HepG2 (cell line): Measurements from ENCODE around the gene WNT6. TPM values are rescaled to one million over a fixed set of nuclear protein-coding genes. Genes with fewer than 3 reads are reported as not detected.

Source experiments
- ATAC-seq: fragments of 200-7000 bp; cut with Tn5 transposase; 3 replicates; pipeline ENCODE4 v1.9.1; 2020; ENCODE audit warnings: mild to moderate bottlenecking, moderate library complexity
- BruUV-seq: library from RNA; stranded (reverse); fragments of 400-500 nt; replicated peaks from 2 replicates; lab custom pipeline; 2021; lab: Mats Ljungman, UMichigan
- CTCF ChIA-PET: fragments of 300-600 bp; formaldehyde crosslinking; extraction: SDS; loops from one replicate; lab custom pipeline; 2021; ENCODE audit warnings: low total read pairs, inconsistent platforms, low intra/inter-chr PET ratio; lab: Yijun Ruan, JAX
- POLR2A ChIA-PET: fragments of 350-600 bp; sonication (Branson Sonifier 250); formaldehyde crosslinking; loops from one replicate; lab custom pipeline; 2020; ENCODE audit warnings: antibody characterized with exemption, inconsistent platforms; lab: Yijun Ruan, JAX
- DNase-seq: peaks from one replicate; pipeline ENCODE4 v3.0.0-alpha.2; 2015; ENCODE audit warnings: low spot score
- FAIRE-seq: peaks from 3 replicates; lab custom pipeline; 2011; peaks lifted over from hg19 to GRCh38; lab: Jason Lieb, UNC
- H2AFZ ChIP-seq: one replicate; pipeline ENCODE4 v1.6.1; 2011; ENCODE audit warnings: low read length, inconsistent platforms
- H3K27ac ChIP-seq: fragments of 300-600 bp; 3 replicates; pipeline ENCODE4 v1.8.0; 2011; ENCODE audit warnings: mixed run types, mild to moderate bottlenecking, mixed read lengths, low read length, inconsistent platforms; ENCODE audit not compliant: insufficient read depth; ENCODE audit errors: extremely low read length
- H3K27me3 ChIP-seq, 2 experiments: fragments of 200-600 bp in 1 of 2; 2 replicates in 1 of 2; 3 replicates in 1 of 2; pipeline versions ENCODE4 v1.6.0 to v1.8.0; 2011; ENCODE audit warnings: low read length in 2 of 2, mild to moderate bottlenecking in 2 of 2, moderate library complexity in 2 of 2, inconsistent platforms in 1 of 2; ENCODE audit not compliant: insufficient read depth in 2 of 2, control insufficient read depth in 1 of 2
- H3K36me3 ChIP-seq, 2 experiments: fragments of 200-600 bp in 1 of 2; replicated peaks in 1 of 2; 2 replicates in 1 of 2; 3 replicates in 1 of 2; pipeline versions ENCODE4 v1.5.1 to v1.8.0; 2011; ENCODE audit warnings: low read length in 2 of 2, inconsistent platforms in 1 of 2; ENCODE audit not compliant: insufficient read depth in 2 of 2, control insufficient read depth in 1 of 2
- H3K4me1 ChIP-seq: 2 replicates; pipeline ENCODE4 v1.5.1; 2012; ENCODE audit warnings: low read length, inconsistent platforms; ENCODE audit not compliant: insufficient read depth
- H3K4me2 ChIP-seq: 2 replicates; pipeline ENCODE4 v1.6.0; 2011; ENCODE audit warnings: low read depth, low read length, inconsistent platforms
- H3K4me3 ChIP-seq, 3 experiments: fragments of 200-600 bp in 1 of 3; sonication (generic), shearing (Covaris generic) in 1 of 3; replicated peaks in 1 of 3; 2 replicates each; pipeline ENCODE4 v1.5.1; 2011 to 2016; ENCODE audit warnings: low read length in 3 of 3, inconsistent platforms in 2 of 3, low read depth in 2 of 3, mild to moderate bottlenecking in 2 of 3, control low read depth in 1 of 3, mixed read lengths in 1 of 3; ENCODE audit not compliant: insufficient read depth in 1 of 3
- H3K79me2 ChIP-seq: one replicate; pipeline ENCODE4 v1.6.1; 2011; ENCODE audit warnings: low read length, inconsistent platforms; ENCODE audit not compliant: insufficient read depth
- H3K9ac ChIP-seq: 2 replicates; pipeline ENCODE4 v1.6.0; 2011; ENCODE audit warnings: mild to moderate bottlenecking, low read depth, low read length, inconsistent platforms; ENCODE audit not compliant: insufficient read depth
- H3K9me3 ChIP-seq: 2 replicates; pipeline ENCODE4 v1.5.1; 2012; ENCODE audit warnings: mild to moderate bottlenecking, low read length
- H4K20me1 ChIP-seq: 2 replicates; pipeline ENCODE4 v1.6.0; 2011; ENCODE audit warnings: inconsistent platforms, mild to moderate bottlenecking, low read length, moderate library complexity; ENCODE audit not compliant: insufficient read depth
- CAMTA2 ChIP-seq: sonication (generic); formaldehyde crosslinking; IDR thresholded peaks from 2 replicates; pipeline ENCODE4 v1.4.0; 2020; ENCODE audit warnings: mild to moderate bottlenecking, missing genetic modification reagents, borderline replicate concordance
- HMG20B ChIP-seq: conservative IDR thresholded peaks from 2 replicates; pipeline ENCODE4 v1.6.1; 2016; ENCODE audit warnings: missing genetic modification reagents, missing compliant biosample characterization
- MBNL3 ChIP-seq: fragments of 250-450 bp; sonication (Bioruptor Pico); conservative IDR thresholded peaks from 2 replicates; pipeline ENCODE4 v1.8.0; 2022; ENCODE audit warnings: mild to moderate bottlenecking, inconsistent platforms
- MXD4 ChIP-seq: IDR thresholded peaks from 2 replicates; pipeline ENCODE4 v1.6.1; 2016; ENCODE audit warnings: mild to moderate bottlenecking, missing biosample characterization, missing genetic modification reagents
- NFIB ChIP-seq: sonication (generic); formaldehyde crosslinking; IDR thresholded peaks from 2 replicates; pipeline ENCODE4 v1.9.0; 2021; ENCODE audit warnings: missing genetic modification reagents, mild to moderate bottlenecking, borderline replicate concordance
- NFRKB ChIP-seq: fragments of 450-650 bp; IDR thresholded peaks from 2 replicates; pipeline ENCODE4 v1.6.1; 2017
- PHF20 ChIP-seq: sonication (generic); formaldehyde crosslinking; IDR thresholded peaks from 2 replicates; pipeline ENCODE4 v1.5.0; 2020; ENCODE audit warnings: mild to moderate bottlenecking, missing genetic modification reagents
- RFX3 ChIP-seq: IDR thresholded peaks from 2 replicates; pipeline ENCODE4 v1.6.1; 2016; ENCODE audit warnings: missing biosample characterization, missing genetic modification reagents
- ZMYM3 ChIP-seq: sonication (generic); formaldehyde crosslinking; IDR thresholded peaks from 2 replicates; pipeline ENCODE4 v1.5.1; 2020; ENCODE audit warnings: mild to moderate bottlenecking, missing genetic modification reagents
- WGBS: methylation state at CpG from one replicate; pipeline ENCODE4 v1.1.6; 2017; ENCODE audit warnings: low lambda C conversion rate; 5-methylcytosine and 5-hydroxymethylcytosine counted together
- in situ Hi-C: cut with HindIII; loops from 2 replicates; pipeline ENCODE4 v1.10.0; 2017; ENCODE audit warnings: low pct_unique_long_range_greater_than_20kb; ENCODE audit not compliant: extremely low pct_ligation_motif_present
- intact Hi-C: fragments of 100-400 bp; cut with micrococcal nuclease; formaldehyde crosslinking; loops from one replicate; pipeline ENCODE4 v1.10.0; 2022; ENCODE audit not compliant: unreplicated experiment
- polyA plus RNA-seq, 8 experiments: library from polyadenylated mRNA; depleted of rRNA in 3 of 8; stranded (reverse) in 7 of 8; unstranded in 1 of 8; fragments of >200 nt; fragmentation: Illumina TruSeq in 4 of 8; extraction: Trizol in 4 of 8; gene quantifications; 2 replicates each; pipeline versions ENCODE4 v1.2.1 to v1.2.3, GENCODE V29; 2011 to 2016; ENCODE audit warnings: low read depth in 4 of 8, missing spikeins in 1 of 8, mixed read lengths in 1 of 8; ENCODE audit not compliant: insufficient read depth in 1 of 8
- total RNA-seq, 5 experiments: library from RNA; depleted of rRNA; stranded (reverse); fragments of >200 nt; fragmentation: Illumina TruSeq; extraction: Trizol; gene quantifications; 2 replicates each; pipeline ENCODE4 v1.2.3, GENCODE V29; 2016; ENCODE audit warnings: low read depth in 1 of 5
- TF ChIP-seq, protein P1 (sequence below): sonication (generic); formaldehyde crosslinking; IDR thresholded peaks from 2 replicates; pipeline ENCODE4 v1.4.0; 2020; ENCODE audit warnings: missing genetic modification reagents, mild to moderate bottlenecking, borderline replicate concordance
- TF ChIP-seq, protein P2 (sequence below): sonication (generic); formaldehyde crosslinking; IDR thresholded peaks from 2 replicates; pipeline ENCODE4 v1.8.1; 2022; ENCODE audit warnings: low read depth, mild to moderate bottlenecking, missing genetic modification reagents
- TF ChIP-seq, protein P3 (sequence below): IDR thresholded peaks from 2 replicates; pipeline ENCODE4 v1.6.1; 2016; ENCODE audit warnings: mild to moderate bottlenecking
- TF ChIP-seq, protein P4 (sequence below): sonication (generic); formaldehyde crosslinking; conservative IDR thresholded peaks from 2 replicates; pipeline ENCODE4 v1.8.0; 2022; ENCODE audit warnings: missing genetic modification reagents

WNT6 gene
- total and polyA plus RNA-seq, 2 of the 13 experiments (the other 11 are each of a cell fraction or from before 2014, with no cell fraction given) = 0.20 TPM; not detected in 1

DNA sequence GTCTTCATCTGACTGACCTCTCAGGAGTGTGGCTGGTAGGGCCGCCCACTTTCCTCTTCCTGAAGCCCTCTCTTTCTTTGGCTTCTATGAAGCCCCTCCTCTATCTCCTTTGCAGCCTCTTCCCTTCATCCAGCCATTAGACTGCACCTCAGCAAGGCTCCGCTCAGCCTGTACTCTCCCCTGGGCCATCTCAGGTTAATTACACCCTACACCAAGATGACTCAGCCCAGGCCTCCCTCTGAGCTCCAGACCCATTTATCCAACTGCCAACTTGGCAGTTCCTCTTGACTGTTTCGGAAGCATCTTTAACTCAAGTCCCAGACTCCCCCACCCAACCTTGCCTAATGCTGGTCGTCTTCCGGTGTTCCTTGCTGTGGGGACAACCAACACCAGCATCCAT is 5.8 kb upstream of the WNT6 start:
- POLR2A ChIA-PET = no interaction called here
- peaks cover 30% of the 10 kb centered on the region for H3K4me1 ChIP-seq

More for the DNA sequence above, 5.8 kb upstream of the WNT6 start:
- Histone ChIP-seq H3K36me3 (no peaks in the 10 kb centered on the region), H3K9ac (no peak overlapping the region), H3K27ac (no peak overlapping the region), H3K4me2 (no peak overlapping the region), H3K27me3 (peaks cover 14 to 81% of the 10 kb centered on the region in 2 experiments), H3K4me3 (no peak overlapping the region), H3K9me3 (no peaks in the 10 kb centered on the region), H3K79me2 (no peaks in the 10 kb centered on the region), H2AFZ (no peak overlapping the region), H4K20me1 (no peaks in the 10 kb centered on the region; the same call in 1 of the 2 replicates)
- TF ChIP-seq, protein P1, sequence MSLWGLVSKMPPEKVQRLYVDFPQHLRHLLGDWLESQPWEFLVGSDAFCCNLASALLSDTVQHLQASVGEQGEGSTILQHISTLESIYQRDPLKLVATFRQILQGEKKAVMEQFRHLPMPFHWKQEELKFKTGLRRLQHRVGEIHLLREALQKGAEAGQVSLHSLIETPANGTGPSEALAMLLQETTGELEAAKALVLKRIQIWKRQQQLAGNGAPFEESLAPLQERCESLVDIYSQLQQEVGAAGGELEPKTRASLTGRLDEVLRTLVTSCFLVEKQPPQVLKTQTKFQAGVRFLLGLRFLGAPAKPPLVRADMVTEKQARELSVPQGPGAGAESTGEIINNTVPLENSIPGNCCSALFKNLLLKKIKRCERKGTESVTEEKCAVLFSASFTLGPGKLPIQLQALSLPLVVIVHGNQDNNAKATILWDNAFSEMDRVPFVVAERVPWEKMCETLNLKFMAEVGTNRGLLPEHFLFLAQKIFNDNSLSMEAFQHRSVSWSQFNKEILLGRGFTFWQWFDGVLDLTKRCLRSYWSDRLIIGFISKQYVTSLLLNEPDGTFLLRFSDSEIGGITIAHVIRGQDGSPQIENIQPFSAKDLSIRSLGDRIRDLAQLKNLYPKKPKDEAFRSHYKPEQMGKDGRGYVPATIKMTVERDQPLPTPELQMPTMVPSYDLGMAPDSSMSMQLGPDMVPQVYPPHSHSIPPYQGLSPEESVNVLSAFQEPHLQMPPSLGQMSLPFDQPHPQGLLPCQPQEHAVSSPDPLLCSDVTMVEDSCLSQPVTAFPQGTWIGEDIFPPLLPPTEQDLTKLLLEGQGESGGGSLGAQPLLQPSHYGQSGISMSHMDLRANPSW = no peak
- no peak for TF ChIP-seq MXD4 (CRISPR knock-in tag)
- TF ChIP-seq NFRKB = no peak
- no peak for TF ChIP-seq ZMYM3 (CRISPR knock-in tag)
- TF ChIP-seq NFIB = no peak
- TF ChIP-seq, protein P2, sequence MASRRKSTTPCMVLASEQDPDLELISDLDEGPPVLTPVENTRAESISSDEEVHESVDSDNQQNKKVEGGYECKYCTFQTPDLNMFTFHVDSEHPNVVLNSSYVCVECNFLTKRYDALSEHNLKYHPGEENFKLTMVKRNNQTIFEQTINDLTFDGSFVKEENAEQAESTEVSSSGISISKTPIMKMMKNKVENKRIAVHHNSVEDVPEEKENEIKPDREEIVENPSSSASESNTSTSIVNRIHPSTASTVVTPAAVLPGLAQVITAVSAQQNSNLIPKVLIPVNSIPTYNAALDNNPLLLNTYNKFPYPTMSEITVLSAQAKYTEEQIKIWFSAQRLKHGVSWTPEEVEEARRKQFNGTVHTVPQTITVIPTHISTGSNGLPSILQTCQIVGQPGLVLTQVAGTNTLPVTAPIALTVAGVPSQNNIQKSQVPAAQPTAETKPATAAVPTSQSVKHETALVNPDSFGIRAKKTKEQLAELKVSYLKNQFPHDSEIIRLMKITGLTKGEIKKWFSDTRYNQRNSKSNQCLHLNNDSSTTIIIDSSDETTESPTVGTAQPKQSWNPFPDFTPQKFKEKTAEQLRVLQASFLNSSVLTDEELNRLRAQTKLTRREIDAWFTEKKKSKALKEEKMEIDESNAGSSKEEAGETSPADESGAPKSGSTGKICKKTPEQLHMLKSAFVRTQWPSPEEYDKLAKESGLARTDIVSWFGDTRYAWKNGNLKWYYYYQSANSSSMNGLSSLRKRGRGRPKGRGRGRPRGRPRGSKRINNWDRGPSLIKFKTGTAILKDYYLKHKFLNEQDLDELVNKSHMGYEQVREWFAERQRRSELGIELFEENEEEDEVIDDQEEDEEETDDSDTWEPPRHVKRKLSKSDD (CRISPR knock-in tag) = no peak
- TF ChIP-seq, protein P3, sequence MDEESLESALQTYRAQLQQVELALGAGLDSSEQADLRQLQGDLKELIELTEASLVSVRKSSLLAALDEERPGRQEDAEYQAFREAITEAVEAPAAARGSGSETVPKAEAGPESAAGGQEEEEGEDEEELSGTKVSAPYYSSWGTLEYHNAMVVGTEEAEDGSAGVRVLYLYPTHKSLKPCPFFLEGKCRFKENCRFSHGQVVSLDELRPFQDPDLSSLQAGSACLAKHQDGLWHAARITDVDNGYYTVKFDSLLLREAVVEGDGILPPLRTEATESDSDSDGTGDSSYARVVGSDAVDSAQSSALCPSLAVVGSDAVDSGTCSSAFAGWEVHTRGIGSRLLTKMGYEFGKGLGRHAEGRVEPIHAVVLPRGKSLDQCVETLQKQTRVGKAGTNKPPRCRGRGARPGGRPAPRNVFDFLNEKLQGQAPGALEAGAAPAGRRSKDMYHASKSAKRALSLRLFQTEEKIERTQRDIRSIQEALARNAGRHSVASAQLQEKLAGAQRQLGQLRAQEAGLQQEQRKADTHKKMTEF (CRISPR knock-in tag) = no peak
- no peak for TF ChIP-seq PHF20
- TF ChIP-seq RFX3 (CRISPR knock-in tag) = no peak
- TF ChIP-seq CAMTA2 (CRISPR knock-in tag) = no peak
- TF ChIP-seq, protein P4, sequence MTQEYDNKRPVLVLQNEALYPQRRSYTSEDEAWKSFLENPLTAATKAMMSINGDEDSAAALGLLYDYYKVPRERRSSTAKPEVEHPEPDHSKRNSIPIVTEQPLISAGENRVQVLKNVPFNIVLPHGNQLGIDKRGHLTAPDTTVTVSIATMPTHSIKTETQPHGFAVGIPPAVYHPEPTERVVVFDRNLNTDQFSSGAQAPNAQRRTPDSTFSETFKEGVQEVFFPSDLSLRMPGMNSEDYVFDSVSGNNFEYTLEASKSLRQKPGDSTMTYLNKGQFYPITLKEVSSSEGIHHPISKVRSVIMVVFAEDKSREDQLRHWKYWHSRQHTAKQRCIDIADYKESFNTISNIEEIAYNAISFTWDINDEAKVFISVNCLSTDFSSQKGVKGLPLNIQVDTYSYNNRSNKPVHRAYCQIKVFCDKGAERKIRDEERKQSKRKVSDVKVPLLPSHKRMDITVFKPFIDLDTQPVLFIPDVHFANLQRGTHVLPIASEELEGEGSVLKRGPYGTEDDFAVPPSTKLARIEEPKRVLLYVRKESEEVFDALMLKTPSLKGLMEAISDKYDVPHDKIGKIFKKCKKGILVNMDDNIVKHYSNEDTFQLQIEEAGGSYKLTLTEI (CRISPR knock-in tag) = no peak
- TF ChIP-seq MBNL3 (CRISPR knock-in tag) = no peak
- TF ChIP-seq HMG20B = no peak
- WGBS = 17% methylated on average over 5 of the region's 5 CpGs
- in situ Hi-C loops (no loop called here), intact Hi-C loops (loop anchor here (1.0 kb wide), 1 partner anchor 45 kb away; no protein-coding TSS in a partner anchor)
- ATAC-seq (no peak), DNase-seq (no peak), FAIRE-seq (no peak)
- no TSS peak for BruUV-seq
- CTCF ChIA-PET = interaction anchor here (2.5 kb wide), 1 partner anchor 44 kb away, joined by 32 read pairs; no protein-coding TSS in a partner anchor
